ENCODE measurements around the gene XKRX.
A peak's percentile ranks its signal among the peaks of the same experiment; 100 is the strongest.

XKRX gene

DNA sequence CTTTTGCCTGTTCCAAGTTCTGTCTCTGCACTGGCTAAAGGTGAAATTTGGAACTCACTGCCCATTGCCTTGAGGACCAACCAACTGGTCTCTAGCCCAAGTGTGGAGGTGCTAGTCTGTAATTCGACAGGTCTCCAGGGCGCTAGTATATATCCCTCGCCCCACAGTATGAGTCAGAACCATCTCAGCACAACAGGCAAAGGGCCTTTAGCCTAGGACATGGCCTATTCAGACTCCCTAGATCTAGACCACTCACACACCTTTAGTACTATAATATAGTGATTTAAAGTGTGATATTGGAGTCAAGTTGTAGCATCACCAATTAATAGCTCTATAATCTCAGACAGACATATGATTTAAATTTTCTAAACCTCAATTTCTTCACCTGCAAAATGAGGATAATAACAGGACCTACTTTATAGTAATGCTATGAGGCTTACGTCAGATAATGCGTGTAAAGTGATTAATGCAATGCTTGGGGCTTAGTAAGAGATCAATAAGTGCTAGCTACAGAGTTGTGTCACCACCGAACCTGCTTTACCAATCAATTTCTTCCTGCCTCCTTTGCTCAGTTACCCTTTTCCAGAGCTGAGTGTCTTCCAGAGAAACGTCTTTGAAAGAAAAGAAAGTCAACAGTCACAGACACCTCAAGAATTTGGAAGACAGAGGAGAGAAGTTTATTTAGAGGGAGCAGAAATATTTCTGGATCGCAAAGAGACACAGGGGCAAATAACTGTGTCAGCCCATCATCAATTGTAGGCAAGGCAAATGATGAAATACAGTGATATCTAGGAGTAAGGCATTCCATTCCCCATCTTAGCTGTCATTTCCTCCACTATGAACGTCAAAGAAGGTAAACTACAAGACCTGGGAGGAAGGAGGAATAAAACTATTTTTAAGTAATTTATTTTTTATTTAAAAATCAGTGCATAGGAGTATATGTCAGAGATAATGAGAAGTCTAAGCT is 56.8 kb downstream of the XKRX start:
- H3K4me3 ChIP-seq (ENCODE audit: control insufficient read depth, low read depth, low read length): no peak overlapping the region
- TF ChIP-seq CTCF (conservative IDR thresholded peaks at IDR 0.05; ENCODE audit: control insufficient read depth, insufficient read depth, low read depth, low read length): no peak
- no peak for DNase-seq (ENCODE audit: low read depth)

DNA sequence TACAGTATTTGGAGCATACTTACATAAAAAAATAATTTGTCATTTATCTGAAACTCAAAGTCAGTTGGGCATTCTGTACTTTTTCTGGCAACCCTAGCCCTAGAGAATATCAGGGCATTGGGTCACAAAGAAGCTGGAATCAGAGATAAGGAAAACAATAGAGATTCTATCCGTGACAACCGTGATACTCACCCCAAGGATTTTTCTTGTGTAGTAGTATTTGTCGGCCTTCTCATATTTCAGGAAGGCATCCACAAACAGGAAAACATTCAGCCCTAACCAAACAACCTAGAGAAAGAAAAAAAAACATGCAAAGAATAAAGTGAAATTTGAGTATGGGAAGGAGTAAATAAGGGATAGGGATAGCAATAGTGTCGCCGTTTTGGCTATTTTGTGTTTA is 58.2 kb downstream of the XKRX start:
- no peak for TF ChIP-seq CTCF (conservative IDR thresholded peaks at IDR 0.05; ENCODE audit: control insufficient read depth, insufficient read depth, low read depth, low read length)

GRCh38 chrX:100868273-100868672 is 60.4 kb downstream of the XKRX start:
- H3K4me3 ChIP-seq (ENCODE audit: control insufficient read depth, low read depth, low read length): no peak overlapping the region
- DNase-seq (ENCODE audit: low read depth): no peak
- TF ChIP-seq CTCF (conservative IDR thresholded peaks at IDR 0.05; ENCODE audit: control insufficient read depth, insufficient read depth, low read depth, low read length): no peak

More for the DNA sequence above, 58.2 kb downstream of the XKRX start:
- DNase-seq (ENCODE audit: low read depth): no peak
- no peak overlapping the region for H3K4me3 ChIP-seq (ENCODE audit: control insufficient read depth, low read depth, low read length)

GRCh38 chrX:100864657-100865391 is 63.9 kb downstream of the XKRX start:
- peak; percentile 64 for DNase-seq (ENCODE audit: low read depth)
- TF ChIP-seq CTCF (conservative IDR thresholded peaks at IDR 0.05; ENCODE audit: control insufficient read depth, insufficient read depth, low read depth, low read length): no peak
- no peak overlapping the region for H3K4me3 ChIP-seq (ENCODE audit: control insufficient read depth, low read depth, low read length)

Measured in fibroblast of mammary gland (primary cell).